NB4 (cell line): ENCODE measurements around the gene COTL1.

Source experiments
- DNase-seq: peaks from one replicate; pipeline ENCODE4 v3.0.0; 2010; ENCODE audit warnings: low read depth
- H3K4me3 ChIP-seq: one replicate; pipeline ENCODE4 v1.5.1; 2011; ENCODE audit warnings: mild to moderate bottlenecking, low read depth, low read length, moderate library complexity
- CTCF ChIP-seq: IDR thresholded peaks from one replicate; pipeline ENCODE4 v1.5.1; 2012; ENCODE audit warnings: low read depth, low read length
- MYC ChIP-seq: IDR thresholded peaks from 2 replicates; pipeline ENCODE4 v1.6.1; 2011; ENCODE audit warnings: low read depth, low read length
- POLR2A ChIP-seq: IDR thresholded peaks from 2 replicates; pipeline ENCODE4 v1.6.1; 2011; ENCODE audit warnings: mild to moderate bottlenecking; ENCODE audit not compliant: insufficient read length; ENCODE audit errors: extremely low read depth
- TF ChIP-seq, protein P1 (sequence below): IDR thresholded peaks from 2 replicates; pipeline ENCODE4 v1.6.1; 2011; ENCODE audit warnings: low read depth, low read length

The COTL1 gene

GRCh38 chr16:84541999-84542817 lies 75.7 kb downstream of the COTL1 start:
- H3K4me3 ChIP-seq = no peak overlapping the region
- DNase-seq = no peak
- TF ChIP-seq CTCF = no peak
- no peak for TF ChIP-seq MYC
- TF ChIP-seq, protein P1, sequence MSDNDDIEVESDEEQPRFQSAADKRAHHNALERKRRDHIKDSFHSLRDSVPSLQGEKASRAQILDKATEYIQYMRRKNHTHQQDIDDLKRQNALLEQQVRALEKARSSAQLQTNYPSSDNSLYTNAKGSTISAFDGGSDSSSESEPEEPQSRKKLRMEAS = no peak
- no peak for TF ChIP-seq POLR2A

DNA sequence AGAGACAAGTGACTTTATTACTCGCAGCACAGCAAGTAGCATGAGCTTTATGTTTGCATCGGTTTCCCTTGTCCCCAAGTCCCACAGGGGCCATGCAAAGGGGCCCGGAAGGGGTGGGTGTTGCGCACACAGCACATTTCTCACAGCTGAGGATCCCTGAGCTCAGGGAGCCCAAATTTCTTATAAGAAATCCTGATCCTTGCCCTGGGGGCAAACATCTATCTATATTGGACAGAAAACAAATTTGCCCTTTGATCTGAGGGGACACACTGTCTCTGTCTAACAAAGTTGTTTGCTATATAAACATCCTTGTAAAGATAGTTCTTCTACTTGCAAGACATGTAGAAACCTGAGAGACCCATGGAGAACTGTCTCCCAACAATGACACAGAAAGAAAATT lies 77.7 kb downstream of the COTL1 start:
- TF ChIP-seq CTCF = no peak
- DNase-seq = no peak
- no peak overlapping the region for H3K4me3 ChIP-seq

DNA sequence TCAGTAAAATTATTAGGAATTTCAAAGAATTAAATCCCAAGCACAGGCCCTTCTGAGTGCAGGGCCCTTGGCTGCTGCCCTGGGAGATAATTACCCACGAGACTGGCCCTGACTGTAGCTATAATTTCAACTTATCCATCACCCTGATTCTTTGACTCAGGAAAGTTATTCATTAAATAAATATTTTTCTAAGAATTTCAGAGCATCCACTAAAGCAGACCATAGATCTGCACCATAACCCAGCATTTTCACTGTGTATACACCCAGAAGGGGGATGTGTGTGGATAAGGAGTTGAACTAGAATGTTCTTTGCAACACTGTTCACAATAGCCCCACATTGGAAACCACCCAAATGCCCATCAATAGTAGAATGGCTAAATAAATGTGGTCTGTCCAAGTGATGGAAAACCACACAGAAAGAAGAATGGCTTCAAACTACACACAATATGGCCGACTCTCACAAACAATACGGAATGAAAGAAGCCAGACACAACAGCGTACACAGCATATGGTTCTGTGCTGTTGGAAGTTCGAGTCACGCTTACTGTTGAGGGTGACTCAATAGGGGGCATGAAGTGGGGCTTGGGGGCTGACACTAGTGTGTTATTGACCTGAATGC lies 79.5 kb downstream of the COTL1 start:
- TF ChIP-seq, protein P1 = no peak
- no peak for TF ChIP-seq MYC
- no peak for DNase-seq
- H3K4me3 ChIP-seq = no peak overlapping the region

GRCh38 chr16:84537491-84538151 lies 80.3 kb downstream of the COTL1 start:
- H3K4me3 ChIP-seq = no peak overlapping the region
- DNase-seq = no peak
- TF ChIP-seq MYC = no peak
- TF ChIP-seq, protein P1 = no peak
- no peak for TF ChIP-seq CTCF
- no peak for TF ChIP-seq POLR2A

GRCh38 chr16:84535851-84536250 lies 82.0 kb downstream of the COTL1 start:
- no peak for DNase-seq
- H3K4me3 ChIP-seq = no peak overlapping the region
- TF ChIP-seq MYC (no peak), POLR2A (no peak)
- TF ChIP-seq, protein P1 = no peak

GRCh38 chr16:84535408-84535807 lies 82.5 kb downstream of the COTL1 start:
- no peak for DNase-seq

More at GRCh38 chr16:84535408-84535807, 82.5 kb downstream of the COTL1 start:
- TF ChIP-seq CTCF = no peak
- TF ChIP-seq MYC = no peak
- no peak for TF ChIP-seq POLR2A
- TF ChIP-seq, protein P1 = no peak
- H3K4me3 ChIP-seq = no peak overlapping the region
